HL-60 (cell line): ENCODE results near the gene PAK4.
"Not testable (repeated sequence)": the region's sequence is repeated elsewhere in the genome, so short reads cannot be mapped to it uniquely, and the experiment has no call there.

Experiments
- DNase-seq, 2 experiments: peaks; one replicate each; pipeline ENCODE4 v3.0.0-alpha.2; 2010 to 2020; ENCODE audit warnings: low read depth in 1 of 2, low spot score in 1 of 2
- H3K27ac ChIP-seq: fragments of 250-450 bp; sonication (Bioruptor Pico); replicated peaks from 2 replicates; pipeline ENCODE4 v1.5.1; 2020; ENCODE audit warnings: mild to moderate bottlenecking, moderate library complexity
- H3K27me3 ChIP-seq: fragments of 250-450 bp; sonication (Bioruptor Pico); 2 replicates; pipeline ENCODE4 v1.5.1; 2021; ENCODE audit warnings: mild to moderate bottlenecking, moderate library complexity; ENCODE audit not compliant: insufficient read depth, poor library complexity, severe bottlenecking
- H3K4me3 ChIP-seq: replicated peaks from 2 replicates; pipeline ENCODE4 v1.5.1; 2011; ENCODE audit warnings: mild to moderate bottlenecking, control low read depth, low read length; ENCODE audit not compliant: insufficient read depth
- CTCF ChIP-seq: IDR thresholded peaks from one replicate; pipeline ENCODE4 v1.5.1; 2011; ENCODE audit warnings: low read length, control low read depth, inconsistent platforms; ENCODE audit not compliant: insufficient read depth
- GABPA ChIP-seq: IDR thresholded peaks from 2 replicates; pipeline ENCODE4 v1.6.1; 2012; ENCODE audit warnings: low read depth
- POLR2AphosphoS5 ChIP-seq: IDR thresholded peaks from 2 replicates; pipeline ENCODE4 v1.6.1; 2012; ENCODE audit warnings: low read depth
- SPI1 ChIP-seq: IDR thresholded peaks from 2 replicates; pipeline ENCODE4 v1.6.1; 2012; ENCODE audit warnings: low read depth, mild to moderate bottlenecking, borderline replicate concordance
- TF ChIP-seq, protein P1 (sequence below): IDR thresholded peaks from 2 replicates; pipeline ENCODE4 v1.6.1; 2012; ENCODE audit warnings: low read depth; ENCODE audit not compliant: insufficient replicate concordance

Gene PAK4

GRCh38 chr19:39115105-39115847 lies 10.3 kb upstream of the PAK4 start:
- no peak overlapping the region for H3K27ac ChIP-seq
- H3K4me3 ChIP-seq: no peak overlapping the region
- peak in 1 of 2 experiments; percentile 18 for DNase-seq

GRCh38 chr19:39117023-39117422 lies 8.6 kb upstream of the PAK4 start:
- not testable (repeated sequence) for H3K27ac ChIP-seq, H3K27me3 ChIP-seq, H3K4me3 ChIP-seq, DNase-seq

More at GRCh38 chr19:39115105-39115847, 10.3 kb upstream of the PAK4 start:
- TF ChIP-seq POLR2AphosphoS5 (no peak), CTCF (no peak), GABPA (no peak), SPI1 (no peak)
- TF ChIP-seq, protein P1, sequence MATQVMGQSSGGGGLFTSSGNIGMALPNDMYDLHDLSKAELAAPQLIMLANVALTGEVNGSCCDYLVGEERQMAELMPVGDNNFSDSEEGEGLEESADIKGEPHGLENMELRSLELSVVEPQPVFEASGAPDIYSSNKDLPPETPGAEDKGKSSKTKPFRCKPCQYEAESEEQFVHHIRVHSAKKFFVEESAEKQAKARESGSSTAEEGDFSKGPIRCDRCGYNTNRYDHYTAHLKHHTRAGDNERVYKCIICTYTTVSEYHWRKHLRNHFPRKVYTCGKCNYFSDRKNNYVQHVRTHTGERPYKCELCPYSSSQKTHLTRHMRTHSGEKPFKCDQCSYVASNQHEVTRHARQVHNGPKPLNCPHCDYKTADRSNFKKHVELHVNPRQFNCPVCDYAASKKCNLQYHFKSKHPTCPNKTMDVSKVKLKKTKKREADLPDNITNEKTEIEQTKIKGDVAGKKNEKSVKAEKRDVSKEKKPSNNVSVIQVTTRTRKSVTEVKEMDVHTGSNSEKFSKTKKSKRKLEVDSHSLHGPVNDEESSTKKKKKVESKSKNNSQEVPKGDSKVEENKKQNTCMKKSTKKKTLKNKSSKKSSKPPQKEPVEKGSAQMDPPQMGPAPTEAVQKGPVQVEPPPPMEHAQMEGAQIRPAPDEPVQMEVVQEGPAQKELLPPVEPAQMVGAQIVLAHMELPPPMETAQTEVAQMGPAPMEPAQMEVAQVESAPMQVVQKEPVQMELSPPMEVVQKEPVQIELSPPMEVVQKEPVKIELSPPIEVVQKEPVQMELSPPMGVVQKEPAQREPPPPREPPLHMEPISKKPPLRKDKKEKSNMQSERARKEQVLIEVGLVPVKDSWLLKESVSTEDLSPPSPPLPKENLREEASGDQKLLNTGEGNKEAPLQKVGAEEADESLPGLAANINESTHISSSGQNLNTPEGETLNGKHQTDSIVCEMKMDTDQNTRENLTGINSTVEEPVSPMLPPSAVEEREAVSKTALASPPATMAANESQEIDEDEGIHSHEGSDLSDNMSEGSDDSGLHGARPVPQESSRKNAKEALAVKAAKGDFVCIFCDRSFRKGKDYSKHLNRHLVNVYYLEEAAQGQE: no peak
- no peaks in the 10 kb centered on the region for H3K27me3 ChIP-seq

DNA sequence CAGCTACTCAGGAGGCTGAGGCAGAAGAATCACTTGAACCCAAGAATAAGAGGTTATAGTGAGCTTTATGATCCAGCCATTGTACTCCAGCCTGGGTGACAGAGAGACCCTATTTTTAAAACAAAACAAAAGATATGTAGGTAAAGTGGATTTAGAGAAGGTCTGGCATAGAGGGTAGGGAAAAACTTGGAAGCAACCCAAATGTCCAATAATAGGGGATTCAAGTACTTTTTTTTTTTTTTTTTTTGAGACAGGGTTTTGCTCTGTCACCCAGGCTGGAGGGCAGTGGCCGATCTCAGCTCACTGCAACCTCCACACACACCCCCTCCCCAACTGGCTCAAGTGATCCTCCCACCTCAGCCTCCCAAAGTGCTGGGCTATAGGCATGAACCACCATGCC lies 5.8 kb upstream of the PAK4 start:
- no peak for TF ChIP-seq GABPA
- no peak for TF ChIP-seq SPI1
- TF ChIP-seq, protein P1: no peak
- TF ChIP-seq CTCF: no peak
- no peak for TF ChIP-seq POLR2AphosphoS5
- H3K27me3 ChIP-seq: no peaks in the 10 kb centered on the region
- no peak for DNase-seq
- H3K27ac ChIP-seq: no peak overlapping the region
- H3K4me3 ChIP-seq: no peak overlapping the region

- no peak overlapping the region for H3K4me3 ChIP-seq
- no peak overlapping the region for H3K27ac ChIP-seq
Observed at GRCh38 chr19:39122934-39123731, 2.5 kb upstream of the PAK4 start.

More at GRCh38 chr19:39122934-39123731, 2.5 kb upstream of the PAK4 start:
- no peak for DNase-seq
- TF ChIP-seq, protein P1: no peak
- TF ChIP-seq POLR2AphosphoS5 (no peak), CTCF (no peak), SPI1 (no peak), GABPA (no peak)
- H3K27me3 ChIP-seq: no peaks in the 10 kb centered on the region
